ENCODE measurements around the gene TCF7L1.

TCF7L1 gene

DNA sequence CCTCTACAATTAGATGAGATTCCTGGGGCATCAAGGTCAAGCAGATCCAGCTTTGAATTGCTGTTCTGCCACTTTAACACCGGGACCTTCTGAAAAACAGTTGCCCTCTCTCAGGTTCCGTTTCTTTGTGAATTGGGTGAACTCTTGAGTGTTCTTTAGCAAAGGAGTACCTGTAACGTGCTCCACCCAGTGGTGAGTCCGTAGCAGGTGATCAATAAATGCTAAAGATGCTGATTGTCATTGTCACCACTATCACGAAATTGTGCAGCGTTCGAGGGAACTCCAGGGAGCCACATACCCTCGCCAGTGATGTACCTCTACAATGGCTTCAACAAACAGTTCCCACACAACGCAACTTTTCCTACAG is 81.9 kb downstream of the TCF7L1 start:
- DNase-seq, result no peak

DNA sequence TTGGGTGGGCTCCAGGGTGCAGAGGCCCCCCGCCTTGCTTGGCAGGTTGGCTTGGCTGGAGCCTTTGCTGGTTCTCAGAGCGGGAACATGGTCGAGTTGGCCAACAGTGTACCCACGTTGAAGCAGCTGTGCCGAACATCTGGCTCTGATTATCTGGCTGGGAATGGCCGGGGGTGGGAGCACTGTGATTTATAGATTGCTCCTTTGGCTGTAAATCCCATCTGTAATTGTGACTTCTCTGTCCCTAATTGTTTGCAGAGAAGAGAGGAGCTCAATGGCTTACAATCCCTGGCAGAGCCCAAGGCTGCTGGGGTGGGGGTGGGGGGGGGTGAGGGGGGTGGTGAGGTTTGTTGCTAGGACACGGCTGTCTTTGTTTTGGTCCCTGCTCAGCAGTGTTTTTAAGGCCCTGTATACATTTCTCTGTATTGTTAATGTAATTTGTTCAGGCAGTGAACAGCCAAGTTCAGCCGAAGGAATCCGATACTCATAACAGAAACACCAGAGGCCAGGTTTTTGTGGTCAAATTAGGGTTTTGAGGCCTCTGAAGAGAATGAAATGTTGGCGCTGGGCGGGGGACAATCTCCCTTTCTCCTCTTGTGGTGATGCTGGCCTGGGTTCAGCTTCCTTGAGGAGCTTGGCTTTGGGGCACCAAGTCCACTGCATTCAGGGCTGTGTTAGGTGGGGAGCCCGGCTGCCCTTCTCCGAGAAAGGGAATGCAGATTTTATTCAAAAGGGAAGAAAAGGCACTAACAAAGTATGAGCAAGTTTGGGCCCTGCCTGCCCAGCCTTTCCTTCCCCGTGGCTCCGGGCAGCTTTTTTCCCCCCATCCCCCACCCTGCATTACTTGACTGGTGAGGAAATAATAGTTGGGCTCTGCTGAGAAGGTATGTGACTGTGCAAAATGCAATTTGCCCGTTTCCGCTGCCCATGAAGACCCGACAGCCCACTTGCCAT is 82.5 kb downstream of the TCF7L1 start:
- H3K36me3 ChIP-seq, result no peaks in the 10 kb centered on the region
- H3K4me3 ChIP-seq, result no peak overlapping the region
- no peak for DNase-seq
- H3K27me3 ChIP-seq, result no peaks in the 10 kb centered on the region
- TF ChIP-seq, protein P1, sequence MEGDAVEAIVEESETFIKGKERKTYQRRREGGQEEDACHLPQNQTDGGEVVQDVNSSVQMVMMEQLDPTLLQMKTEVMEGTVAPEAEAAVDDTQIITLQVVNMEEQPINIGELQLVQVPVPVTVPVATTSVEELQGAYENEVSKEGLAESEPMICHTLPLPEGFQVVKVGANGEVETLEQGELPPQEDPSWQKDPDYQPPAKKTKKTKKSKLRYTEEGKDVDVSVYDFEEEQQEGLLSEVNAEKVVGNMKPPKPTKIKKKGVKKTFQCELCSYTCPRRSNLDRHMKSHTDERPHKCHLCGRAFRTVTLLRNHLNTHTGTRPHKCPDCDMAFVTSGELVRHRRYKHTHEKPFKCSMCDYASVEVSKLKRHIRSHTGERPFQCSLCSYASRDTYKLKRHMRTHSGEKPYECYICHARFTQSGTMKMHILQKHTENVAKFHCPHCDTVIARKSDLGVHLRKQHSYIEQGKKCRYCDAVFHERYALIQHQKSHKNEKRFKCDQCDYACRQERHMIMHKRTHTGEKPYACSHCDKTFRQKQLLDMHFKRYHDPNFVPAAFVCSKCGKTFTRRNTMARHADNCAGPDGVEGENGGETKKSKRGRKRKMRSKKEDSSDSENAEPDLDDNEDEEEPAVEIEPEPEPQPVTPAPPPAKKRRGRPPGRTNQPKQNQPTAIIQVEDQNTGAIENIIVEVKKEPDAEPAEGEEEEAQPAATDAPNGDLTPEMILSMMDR (IDR thresholded peaks at IDR 0.05), result no peak
- peak overlapping the region; percentile 36 to 54 for H3K27ac ChIP-seq
- H3K9me3 ChIP-seq, result no peaks in the 10 kb centered on the region
- H3K4me1 ChIP-seq, result peaks cover 6 to 37% (median 24%) of the 10 kb centered on the region in 4 donors
- intact Hi-C loops (cut with DNase I; ENCODE audit: low total_unique reads), result no loop called here

More for the DNA sequence above, 81.9 kb downstream of the TCF7L1 start:
- intact Hi-C loops (cut with DNase I; ENCODE audit: low total_unique reads), result no loop called here
- peaks cover 6 to 37% (median 24%) of the 10 kb centered on the region in 4 donors for H3K4me1 ChIP-seq
- H3K36me3 ChIP-seq, result no peaks in the 10 kb centered on the region
- H3K27ac ChIP-seq, result peak overlapping the region; percentile 36 to 54
- no peaks in the 10 kb centered on the region for H3K9me3 ChIP-seq
- no peak overlapping the region for H3K4me3 ChIP-seq
- H3K27me3 ChIP-seq, result no peaks in the 10 kb centered on the region
- TF ChIP-seq, protein P1 (IDR thresholded peaks at IDR 0.05), result no peak

- Histone ChIP-seq H3K27me3 (no peaks in the 10 kb centered on the region), H3K27ac (no peak overlapping the region), H3K36me3 (no peaks in the 10 kb centered on the region), H3K9me3 (no peaks in the 10 kb centered on the region), H3K4me3 (no peak overlapping the region), H3K4me1 (peaks cover 6 to 33% (median 24%) of the 10 kb centered on the region in 4 donors)
- intact Hi-C loops (cut with DNase I; ENCODE audit: low total_unique reads), result no loop called here
- TF ChIP-seq, protein P1 (IDR thresholded peaks at IDR 0.05), result no peak
- DNase-seq, result no peak
Observed at GRCh38 chr2:85216927-85217326, 83.7 kb downstream of the TCF7L1 start.

DNA sequence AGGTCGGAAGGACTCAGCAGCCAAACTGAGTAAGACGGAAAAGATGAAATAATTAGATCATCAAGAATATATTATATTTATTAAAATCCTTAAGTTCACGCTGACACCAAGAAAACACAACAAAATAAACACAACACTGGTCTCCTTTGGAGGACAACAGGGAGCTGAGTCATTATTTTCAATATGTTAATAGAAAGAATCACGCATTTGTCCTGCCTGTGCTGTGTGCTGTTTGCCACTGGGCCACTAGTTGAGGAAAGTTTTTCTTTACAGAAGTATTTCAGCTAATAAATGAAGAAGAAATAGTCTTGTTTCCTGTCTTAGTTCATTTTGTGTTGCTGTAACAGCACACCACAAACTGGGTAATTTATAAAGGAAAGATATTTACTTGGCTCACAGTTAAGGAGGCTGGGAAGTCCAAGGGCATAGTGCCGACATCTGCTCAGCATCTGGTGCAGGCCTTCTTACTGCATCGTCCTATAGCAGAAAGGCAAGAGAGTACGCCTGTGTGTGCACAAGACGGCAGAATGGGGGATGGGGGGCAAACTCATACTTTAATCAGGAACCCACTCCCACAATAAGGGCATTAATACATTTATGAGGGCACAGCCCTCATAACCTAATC is 88.0 kb downstream of the TCF7L1 start:
- Histone ChIP-seq H3K9me3 (no peaks in the 10 kb centered on the region), H3K4me1 (peaks cover 0 to 2% (median 2%) of the 10 kb centered on the region in 4 donors), H3K27me3 (no peaks in the 10 kb centered on the region), H3K4me3 (no peak overlapping the region), H3K36me3 (no peaks in the 10 kb centered on the region), H3K27ac (no peak overlapping the region)
- TF ChIP-seq, protein P1 (IDR thresholded peaks at IDR 0.05), result no peak
- no peak for DNase-seq
- intact Hi-C loops (cut with DNase I; ENCODE audit: low total_unique reads), result no loop called here

GRCh38 chr2:85222792-85223191 is 89.6 kb downstream of the TCF7L1 start:
- no peak for DNase-seq
- Histone ChIP-seq H3K4me3 (no peak overlapping the region), H3K27me3 (no peaks in the 10 kb centered on the region), H3K27ac (no peak overlapping the region), H3K9me3 (no peaks in the 10 kb centered on the region), H3K36me3 (no peaks in the 10 kb centered on the region), H3K4me1 (no peaks in the 10 kb centered on the region)
- intact Hi-C loops (cut with DNase I; ENCODE audit: low total_unique reads), result no loop called here
- TF ChIP-seq, protein P1 (IDR thresholded peaks at IDR 0.05), result no peak

Measured in tibial artery (tissue), 4 donors.